HepG2 (cell line): Measurements from ENCODE around the gene PRDX6. TPM values are rescaled to one million over a fixed set of nuclear protein-coding genes. Genes with fewer than 3 reads are reported as not detected.

Source experiments
- CC2D1A ChIP-seq: sonication (generic); formaldehyde crosslinking; IDR thresholded peaks from 2 replicates; pipeline ENCODE4 v1.8.1; 2023; ENCODE audit warnings: mild to moderate bottlenecking, missing genetic modification reagents
- HNRNPUL1 ChIP-seq: fragments of 200-400 bp; formaldehyde crosslinking; IDR thresholded peaks from 2 replicates; pipeline ENCODE4 v1.6.1; 2017; ENCODE audit warnings: low read depth, mild to moderate bottlenecking, low read length, moderate library complexity
- IRX3 ChIP-seq: sonication (generic); formaldehyde crosslinking; IDR thresholded peaks from 2 replicates; pipeline ENCODE4 v1.8.1; 2023; ENCODE audit warnings: mild to moderate bottlenecking, low read depth, missing genetic modification reagents, borderline replicate concordance
- MAFF ChIP-seq: IDR thresholded peaks from 2 replicates; pipeline ENCODE4 v1.6.1; 2011; ENCODE audit warnings: low read depth, low read length, improper control_type of control experiment
- MED13 ChIP-seq: sonication (generic); formaldehyde crosslinking; IDR thresholded peaks from 2 replicates; pipeline ENCODE4 v1.5.0; 2020; ENCODE audit warnings: missing genetic modification reagents
- NCOA2 ChIP-seq: sonication (generic); formaldehyde crosslinking; IDR thresholded peaks from 2 replicates; pipeline ENCODE4 v1.8.0; 2022; ENCODE audit warnings: inconsistent platforms
- PHF5A ChIP-seq: IDR thresholded peaks from one replicate; pipeline ENCODE4 v1.6.1; 2018; ENCODE audit warnings: low read depth, missing genetic modification reagents; ENCODE audit not compliant: unreplicated experiment
- PPARG ChIP-seq: conservative IDR thresholded peaks from 2 replicates; pipeline ENCODE4 v1.6.1; 2016; ENCODE audit warnings: missing biosample characterization, missing genetic modification reagents
- SIX4 ChIP-seq: sonication (generic); formaldehyde crosslinking; IDR thresholded peaks from 2 replicates; pipeline ENCODE4 v1.4.0; 2020; ENCODE audit warnings: missing genetic modification reagents
- THYN1 ChIP-seq: sonication (generic); formaldehyde crosslinking; IDR thresholded peaks from 2 replicates; pipeline ENCODE4 v1.8.1; 2023; ENCODE audit warnings: low read depth, mild to moderate bottlenecking, moderate library complexity, missing genetic modification reagents, borderline replicate concordance
- YEATS4 ChIP-seq: sonication (generic); formaldehyde crosslinking; IDR thresholded peaks from 2 replicates; pipeline ENCODE4 v1.4.0; 2020; ENCODE audit warnings: missing genetic modification reagents, borderline replicate concordance
- ZNF234 ChIP-seq: sonication (generic); formaldehyde crosslinking; conservative IDR thresholded peaks from 2 replicates; pipeline ENCODE4 v1.5.1; 2020; ENCODE audit warnings: mild to moderate bottlenecking, missing genetic modification reagents
- ZNF331 ChIP-seq: sonication (generic); formaldehyde crosslinking; IDR thresholded peaks from 2 replicates; pipeline ENCODE4 v1.4.0; 2020; ENCODE audit warnings: missing genetic modification reagents
- ZNF33A ChIP-seq: sonication (generic); formaldehyde crosslinking; IDR thresholded peaks from 2 replicates; pipeline ENCODE4 v1.5.1; 2020; ENCODE audit warnings: missing genetic modification reagents, mild to moderate bottlenecking, moderate library complexity, borderline replicate concordance
- ZNF441 ChIP-seq: sonication (generic); formaldehyde crosslinking; IDR thresholded peaks from 2 replicates; pipeline ENCODE4 v1.7.0; 2021; ENCODE audit warnings: missing genetic modification reagents, borderline replicate concordance
- ZNF746 ChIP-seq: sonication (generic); formaldehyde crosslinking; IDR thresholded peaks from 2 replicates; pipeline ENCODE4 v1.8.0; 2022; ENCODE audit warnings: mild to moderate bottlenecking, missing genetic modification reagents
- ZNF878 ChIP-seq: sonication (generic); formaldehyde crosslinking; IDR thresholded peaks from 2 replicates; pipeline ENCODE4 v1.8.1; 2023; ENCODE audit warnings: mild to moderate bottlenecking, missing genetic modification reagents, moderate library complexity
- polyA plus RNA-seq, 8 experiments: library from polyadenylated mRNA; depleted of rRNA in 3 of 8; stranded (reverse) in 7 of 8; unstranded in 1 of 8; fragments of >200 nt; fragmentation: Illumina TruSeq in 4 of 8; extraction: Trizol in 4 of 8; gene quantifications; 2 replicates each; pipeline versions ENCODE4 v1.2.1 to v1.2.3, GENCODE V29; 2011 to 2016; ENCODE audit warnings: low read depth in 4 of 8, missing spikeins in 1 of 8, mixed read lengths in 1 of 8; ENCODE audit not compliant: insufficient read depth in 1 of 8
- total RNA-seq, 5 experiments: library from RNA; depleted of rRNA; stranded (reverse); fragments of >200 nt; fragmentation: Illumina TruSeq; extraction: Trizol; gene quantifications; 2 replicates each; pipeline ENCODE4 v1.2.3, GENCODE V29; 2016; ENCODE audit warnings: low read depth in 1 of 5
- TF ChIP-seq, protein P1 (sequence below): IDR thresholded peaks from 2 replicates; pipeline ENCODE4 v1.6.1; 2016; ENCODE audit warnings: missing biosample characterization, missing genetic modification reagents, low read depth
- TF ChIP-seq, protein P2 (sequence below): sonication (generic); formaldehyde crosslinking; IDR thresholded peaks from 2 replicates; pipeline ENCODE4 v1.8.0; 2022; ENCODE audit warnings: mild to moderate bottlenecking, missing genetic modification reagents; ENCODE audit not compliant: insufficient replicate concordance
- TF ChIP-seq, protein P3 (sequence below): sonication (generic); formaldehyde crosslinking; conservative IDR thresholded peaks from 2 replicates; pipeline ENCODE4 v1.8.0; 2022; ENCODE audit warnings: low read depth, missing genetic modification reagents
- TF ChIP-seq, protein P4 (sequence below): sonication (generic); formaldehyde crosslinking; IDR thresholded peaks from 2 replicates; pipeline ENCODE4 v1.4.0; 2020; ENCODE audit warnings: mild to moderate bottlenecking, missing genetic modification reagents

Gene PRDX6
- total and polyA plus RNA-seq, 2 of the 13 experiments (the other 11 are each of a cell fraction or from before 2014, with no cell fraction given) = 224 to 309 TPM

DNA sequence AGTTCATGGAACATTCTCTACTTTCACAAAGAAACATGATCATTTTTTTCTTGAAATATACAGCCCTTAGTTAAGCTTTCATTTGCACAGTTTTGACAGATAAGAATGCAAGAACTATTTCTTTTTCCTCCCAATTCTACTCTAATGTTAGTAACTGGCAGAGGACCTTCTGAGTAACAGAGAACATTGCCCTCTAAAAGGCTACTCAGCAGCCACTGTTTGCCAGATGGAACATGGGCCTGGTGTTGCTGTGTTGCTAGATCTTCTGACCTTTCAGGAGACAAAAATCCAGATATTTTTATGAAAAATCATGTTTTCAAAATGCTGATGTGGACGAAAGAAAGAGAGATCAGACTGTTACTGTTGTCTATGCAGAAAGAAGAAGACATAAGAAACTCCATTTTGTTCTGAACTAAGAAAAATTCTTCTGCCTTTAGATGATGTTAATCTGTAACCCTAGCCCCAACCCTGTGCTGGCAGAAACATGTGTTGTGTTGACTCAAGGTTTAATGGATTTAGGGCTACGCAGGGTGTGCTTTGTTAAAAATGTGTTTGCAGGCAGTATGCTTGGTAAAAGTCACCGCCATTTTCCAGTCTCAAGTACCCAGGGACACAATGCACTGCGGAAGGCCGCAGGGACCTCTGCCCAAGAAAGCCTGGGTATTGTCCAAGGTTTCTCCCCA, 2.9 kb upstream of the PRDX6 start (continued):
- no peak for TF ChIP-seq SIX4 (CRISPR knock-in tag)
- TF ChIP-seq ZNF746 (CRISPR knock-in tag) = no peak
- no peak for TF ChIP-seq ZNF33A (CRISPR knock-in tag)
- TF ChIP-seq, protein P1, sequence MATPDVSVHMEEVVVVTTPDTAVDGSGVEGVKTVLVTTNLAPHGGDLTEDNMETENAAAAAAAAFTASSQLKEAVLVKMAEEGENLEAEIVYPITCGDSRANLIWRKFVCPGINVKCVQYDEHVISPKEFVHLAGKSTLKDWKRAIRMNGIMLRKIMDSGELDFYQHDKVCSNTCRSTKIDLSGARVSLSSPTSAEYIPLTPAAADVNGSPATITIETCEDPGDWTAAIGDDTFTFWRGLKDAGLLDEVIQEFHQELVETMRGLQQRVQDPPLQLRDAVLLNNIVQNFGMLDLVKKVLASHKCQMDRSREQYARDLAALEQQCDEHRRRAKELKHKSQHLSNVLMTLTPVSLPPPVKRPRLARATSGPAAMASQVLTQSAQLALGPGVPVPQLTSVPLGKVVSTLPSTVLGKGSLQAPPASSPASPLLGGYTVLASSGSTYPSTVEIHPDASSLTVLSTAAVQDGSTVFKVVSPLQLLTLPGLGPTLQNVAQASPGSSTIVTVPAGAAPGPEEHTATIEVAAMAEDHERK (CRISPR knock-in tag) = no peak
- TF ChIP-seq NCOA2 (CRISPR knock-in tag) = no peak; the same call in 1 of the 2 replicates
- no peak for TF ChIP-seq HNRNPUL1
- TF ChIP-seq ZNF441 (CRISPR knock-in tag) = no peak
- TF ChIP-seq IRX3 (CRISPR knock-in tag) = no peak
- TF ChIP-seq, protein P2, sequence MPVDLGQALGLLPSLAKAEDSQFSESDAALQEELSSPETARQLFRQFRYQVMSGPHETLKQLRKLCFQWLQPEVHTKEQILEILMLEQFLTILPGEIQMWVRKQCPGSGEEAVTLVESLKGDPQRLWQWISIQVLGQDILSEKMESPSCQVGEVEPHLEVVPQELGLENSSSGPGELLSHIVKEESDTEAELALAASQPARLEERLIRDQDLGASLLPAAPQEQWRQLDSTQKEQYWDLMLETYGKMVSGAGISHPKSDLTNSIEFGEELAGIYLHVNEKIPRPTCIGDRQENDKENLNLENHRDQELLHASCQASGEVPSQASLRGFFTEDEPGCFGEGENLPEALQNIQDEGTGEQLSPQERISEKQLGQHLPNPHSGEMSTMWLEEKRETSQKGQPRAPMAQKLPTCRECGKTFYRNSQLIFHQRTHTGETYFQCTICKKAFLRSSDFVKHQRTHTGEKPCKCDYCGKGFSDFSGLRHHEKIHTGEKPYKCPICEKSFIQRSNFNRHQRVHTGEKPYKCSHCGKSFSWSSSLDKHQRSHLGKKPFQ (CRISPR knock-in tag) = peak; percentile 12
- TF ChIP-seq MED13 (CRISPR knock-in tag) = no peak
- TF ChIP-seq PPARG (CRISPR knock-in tag) = no peak
- TF ChIP-seq ZNF331 (CRISPR knock-in tag) = no peak
- TF ChIP-seq YEATS4 (CRISPR knock-in tag) = peak; percentile 60; the same call in 1 of the 2 replicates
- no peak for TF ChIP-seq ZNF234 (CRISPR knock-in tag)
- TF ChIP-seq CC2D1A (CRISPR knock-in tag) = no peak
- TF ChIP-seq THYN1 (CRISPR knock-in tag) = 0 out of 2 replicates have a peak, but pooled peaks have one; percentile 42
- TF ChIP-seq, protein P3, sequence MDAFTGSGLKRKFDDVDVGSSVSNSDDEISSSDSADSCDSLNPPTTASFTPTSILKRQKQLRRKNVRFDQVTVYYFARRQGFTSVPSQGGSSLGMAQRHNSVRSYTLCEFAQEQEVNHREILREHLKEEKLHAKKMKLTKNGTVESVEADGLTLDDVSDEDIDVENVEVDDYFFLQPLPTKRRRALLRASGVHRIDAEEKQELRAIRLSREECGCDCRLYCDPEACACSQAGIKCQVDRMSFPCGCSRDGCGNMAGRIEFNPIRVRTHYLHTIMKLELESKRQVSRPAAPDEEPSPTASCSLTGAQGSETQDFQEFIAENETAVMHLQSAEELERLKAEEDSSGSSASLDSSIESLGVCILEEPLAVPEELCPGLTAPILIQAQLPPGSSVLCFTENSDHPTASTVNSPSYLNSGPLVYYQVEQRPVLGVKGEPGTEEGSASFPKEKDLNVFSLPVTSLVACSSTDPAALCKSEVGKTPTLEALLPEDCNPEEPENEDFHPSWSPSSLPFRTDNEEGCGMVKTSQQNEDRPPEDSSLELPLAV (CRISPR knock-in tag) = no peak
- TF ChIP-seq PHF5A (CRISPR knock-in tag) = no peak
- TF ChIP-seq, protein P4, sequence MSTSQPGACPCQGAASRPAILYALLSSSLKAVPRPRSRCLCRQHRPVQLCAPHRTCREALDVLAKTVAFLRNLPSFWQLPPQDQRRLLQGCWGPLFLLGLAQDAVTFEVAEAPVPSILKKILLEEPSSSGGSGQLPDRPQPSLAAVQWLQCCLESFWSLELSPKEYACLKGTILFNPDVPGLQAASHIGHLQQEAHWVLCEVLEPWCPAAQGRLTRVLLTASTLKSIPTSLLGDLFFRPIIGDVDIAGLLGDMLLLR = no peak
- TF ChIP-seq ZNF878 (CRISPR knock-in tag) = 0 out of 2 replicates have a peak, but pooled peaks have one; percentile 21
- 0 out of 2 replicates have a peak, but pooled peaks have one; percentile 25 for TF ChIP-seq MAFF
